Central memory CD4-positive, alpha-beta T cell (primary cell): Measurements from ENCODE around the gene DEPDC4.
"Not testable (repeated sequence)": the region's sequence is repeated elsewhere in the genome, so short reads cannot be mapped to it uniquely, and the experiment has no call there.

Source experiments
- DNase-seq: peaks from one replicate; pipeline ENCODE4 v3.0.0; 2022

The DEPDC4 gene

GRCh38 chr12:100263131-100263530 is 3.7 kb downstream of the DEPDC4 start:
- DNase-seq = no peak

- no peak for DNase-seq
Measured at GRCh38 chr12:100258127-100258526, 8.8 kb downstream of the DEPDC4 start.

GRCh38 chr12:100254876-100255275 is 12.0 kb downstream of the DEPDC4 start:
- DNase-seq = no peak

- DNase-seq = no peak
Measured at GRCh38 chr12:100253437-100253836, 13.4 kb downstream of the DEPDC4 start.

GRCh38 chr12:100251917-100252316 is 15.0 kb downstream of the DEPDC4 start:
- no peak for DNase-seq

GRCh38 chr12:100249941-100250340 is 16.9 kb downstream of the DEPDC4 start:
- DNase-seq = no peak

- DNase-seq = no peak
Measured at GRCh38 chr12:100248886-100249285, 18.0 kb downstream of the DEPDC4 start.

GRCh38 chr12:100247765-100248164 is 19.1 kb downstream of the DEPDC4 start:
- DNase-seq = no peak

- DNase-seq = no peak
Measured at GRCh38 chr12:100243137-100243536, 23.7 kb downstream of the DEPDC4 start.

- no peak for DNase-seq
Measured at GRCh38 chr12:100239589-100239988, 27.3 kb downstream of the DEPDC4 start.

GRCh38 chr12:100238801-100239200 is 28.1 kb downstream of the DEPDC4 start:
- no peak for DNase-seq

- peak; percentile 8 for DNase-seq
Measured at GRCh38 chr12:100234591-100235304, 32.1 kb downstream of the DEPDC4 start.

GRCh38 chr12:100234166-100234565 is 32.7 kb downstream of the DEPDC4 start:
- no peak for DNase-seq

GRCh38 chr12:100231873-100232272 is 35.0 kb downstream of the DEPDC4 start:
- DNase-seq = not testable (repeated sequence)

GRCh38 chr12:100229876-100230275 is 37.0 kb downstream of the DEPDC4 start:
- DNase-seq = no peak

- no peak for DNase-seq
Measured at GRCh38 chr12:100229036-100229635, 37.7 kb downstream of the DEPDC4 start.

GRCh38 chr12:100225491-100225890 is 41.4 kb downstream of the DEPDC4 start:
- DNase-seq = no peak

GRCh38 chr12:100222173-100222572 is 44.7 kb downstream of the DEPDC4 start:
- DNase-seq = not testable (repeated sequence)

GRCh38 chr12:100221523-100221922 is 45.4 kb downstream of the DEPDC4 start:
- no peak for DNase-seq

GRCh38 chr12:100219328-100220109 is 47.4 kb downstream of the DEPDC4 start:
- DNase-seq = no peak

- no peak for DNase-seq
Measured at GRCh38 chr12:100216337-100216736, 50.5 kb downstream of the DEPDC4 start.

GRCh38 chr12:100215209-100215608 is 51.7 kb downstream of the DEPDC4 start:
- no peak for DNase-seq

GRCh38 chr12:100214518-100214917 is 52.4 kb downstream of the DEPDC4 start:
- no peak for DNase-seq
